Measurements from ENCODE around the gene KIAA0753.

GRCh38 chr17:6610011-6610410 is 30.5 kb downstream of the KIAA0753 start:
- no peak for TF ChIP-seq CTCF (IDR thresholded peaks at IDR 0.05; ENCODE audit: low read depth, low read length)
- TF ChIP-seq POLR2A (IDR thresholded peaks at IDR 0.05; ENCODE audit: extremely low read depth, insufficient read length): no peak
- no peak for TF ChIP-seq MAX (IDR thresholded peaks at IDR 0.05; ENCODE audit: low read depth, low read length)
- TF ChIP-seq MYC (IDR thresholded peaks at IDR 0.05; ENCODE audit: low read depth, low read length): no peak

Measured in NB4 (cell line).